ENCODE results near the gene HNRNPUL1. TPM values are rescaled to one million over a fixed set of nuclear protein-coding genes. Genes with fewer than 3 reads are reported as not detected.

Gene HNRNPUL1
- total and polyA plus RNA-seq, 2 donors (not counting 3 experiments of a cell fraction or from before 2014, with no cell fraction given), result 83.2 to 261 TPM

DNA sequence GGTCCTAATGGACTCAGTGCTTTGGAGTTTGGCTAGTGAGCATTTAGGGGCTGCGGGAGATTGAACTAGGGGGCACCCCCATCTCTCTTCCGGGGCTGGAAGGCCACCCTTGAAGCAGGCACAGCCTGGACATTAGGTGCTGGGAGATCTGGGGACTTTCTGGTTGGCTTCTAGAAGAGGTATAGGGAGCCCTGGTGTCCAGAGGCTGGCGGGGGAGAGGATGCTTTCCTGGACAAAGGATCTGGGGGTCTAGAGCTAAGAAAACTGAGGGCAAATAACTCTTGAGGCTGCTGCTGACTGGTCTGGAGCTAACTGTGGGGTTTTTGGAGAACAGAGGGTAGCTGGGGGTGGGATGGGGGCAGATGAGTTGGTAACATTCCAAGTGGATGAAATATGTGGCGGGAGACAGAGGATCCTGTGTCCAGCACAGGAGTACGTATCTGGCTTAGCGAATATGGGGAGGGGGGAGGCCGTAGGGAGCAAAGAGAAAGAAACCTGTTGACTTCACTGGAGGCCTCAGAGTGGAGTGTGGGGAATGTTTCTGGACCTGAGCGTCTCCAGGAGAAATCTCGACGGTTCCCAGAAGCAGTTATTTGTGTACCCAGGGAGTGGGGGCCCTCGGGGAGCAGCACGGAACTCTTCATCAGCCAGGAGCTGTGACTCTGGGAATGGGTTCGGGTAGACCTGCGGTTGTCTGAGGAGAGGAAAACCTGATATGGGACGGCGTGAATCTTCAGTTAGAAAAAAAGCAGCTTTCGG lies 1.4 kb downstream of the HNRNPUL1 start:
- CTCF ChIA-PET, result interaction anchor here (0.6 to 2.1 kb wide), 3 partner anchors 43 to 733 kb away, joined by 3 to 11 read pairs (median 8); no protein-coding TSS in a partner anchor

DNA sequence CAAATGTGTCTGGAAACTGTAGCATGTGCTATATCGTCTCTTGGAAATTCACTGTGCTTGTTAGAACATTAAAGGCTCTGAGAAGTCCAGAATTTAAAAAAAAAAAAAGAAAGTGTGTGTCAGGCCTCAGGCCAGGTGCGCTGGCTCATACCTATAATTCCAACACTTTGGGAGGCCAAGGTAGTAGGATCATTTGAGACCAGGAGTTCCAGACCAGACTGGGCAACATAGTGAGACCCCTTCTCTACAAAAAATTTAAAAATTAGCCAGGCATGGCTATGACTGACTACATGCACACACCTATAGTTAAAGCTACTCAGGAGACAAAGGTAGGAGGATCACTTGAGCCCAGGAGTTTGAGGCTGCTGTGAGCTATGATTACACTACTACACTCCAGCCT lies 4.9 kb downstream of the HNRNPUL1 start:
- dilution Hi-C loops (cut with MboI; ENCODE audit: extremely low pct_ligation_motif_present, low sequenced_read_pairs) (no loop called here), intact Hi-C loops (cut with micrococcal nuclease) (no loop called here)
- FAIRE-seq (no peak), DNase-seq (ENCODE audit: low read depth, low spot score) (no peak)
- no peak overlapping the region for H3K4me2 ChIP-seq (ENCODE audit: insufficient read depth, low read length)
- BruUV-seq (replicated peaks), result no TSS peak
- H3K9me1 ChIP-seq (replicated peaks; ENCODE audit: control insufficient read depth, extremely low read depth, insufficient read depth, low read length), result no peaks in the 10 kb centered on the region
- ChIA-PET CTCF (no interaction called here), POLR2A (no interaction called here)
- no peaks in the 10 kb centered on the region for H4K20me1 ChIP-seq (replicated peaks; ENCODE audit: control insufficient read depth, extremely low read depth, insufficient read depth, low read length)
- no peaks in the 10 kb centered on the region for H3K9me3 ChIP-seq (replicated peaks; ENCODE audit: control insufficient read depth, insufficient read depth, low read length)
- peaks cover 52% of the 10 kb centered on the region for H3K79me2 ChIP-seq (ENCODE audit: control insufficient read depth, insufficient read depth, low read length)
- H3K27ac ChIP-seq (ENCODE audit: insufficient read depth, low read depth, low read length), result no peak overlapping the region
- H3K27me3 ChIP-seq (ENCODE audit: control insufficient read depth in 2 of 2, insufficient read depth in 2 of 2, low read length in 2 of 2), result no peaks in the 10 kb centered on the region
- TF ChIP-seq, protein P1, sequence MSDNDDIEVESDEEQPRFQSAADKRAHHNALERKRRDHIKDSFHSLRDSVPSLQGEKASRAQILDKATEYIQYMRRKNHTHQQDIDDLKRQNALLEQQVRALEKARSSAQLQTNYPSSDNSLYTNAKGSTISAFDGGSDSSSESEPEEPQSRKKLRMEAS (IDR thresholded peaks at IDR 0.05; ENCODE audit: insufficient read depth, insufficient read length), result no peak
- TF ChIP-seq JUN (IDR thresholded peaks at IDR 0.05; ENCODE audit: borderline replicate concordance, insufficient read depth, insufficient read length, low read depth), result no peak
- TF ChIP-seq POLR2AphosphoS5 (IDR thresholded peaks at IDR 0.05; ENCODE audit: insufficient read depth, low read depth, low read length), result no peak
- no peak for TF ChIP-seq CTCF (IDR thresholded peaks at IDR 0.05; ENCODE audit: extremely low read depth in 1 of 2, insufficient read depth in 1 of 2, low read depth in 1 of 2, low read length in 2 of 2)
- TF ChIP-seq POLR2A (IDR thresholded peaks at IDR 0.05; ENCODE audit: low read depth, low read length), result no peak
- no peak for TF ChIP-seq GATA2 (IDR thresholded peaks at IDR 0.05; ENCODE audit: insufficient read depth, insufficient read length, low read depth, low read length)
- no peak for TF ChIP-seq MYC (IDR thresholded peaks at IDR 0.05; ENCODE audit: low read depth, low read length)
- no peak for TF ChIP-seq EZH2 (IDR thresholded peaks at IDR 0.05; ENCODE audit: borderline replicate concordance, low read depth, low read length, severe bottlenecking)
- no peak for TF ChIP-seq FOS (IDR thresholded peaks at IDR 0.05; ENCODE audit: borderline replicate concordance, insufficient read depth, low read length)
- no peak overlapping the region for H2AFZ ChIP-seq (ENCODE audit: low read depth, low read length)
- peaks cover 41% of the 10 kb centered on the region for H3K4me1 ChIP-seq (ENCODE audit: control insufficient read depth, extremely low read depth, insufficient read depth, low read length)
- no peak overlapping the region for H3K9ac ChIP-seq (replicated peaks; ENCODE audit: extremely low read depth, insufficient read depth, low read length)
- H3K36me3 ChIP-seq (ENCODE audit: control insufficient read depth in 2 of 2, extremely low read depth in 1 of 2, insufficient read depth in 2 of 2, low read length in 2 of 2), result peaks cover 33 to 36% of the 10 kb centered on the region in 2 experiments
- H3K4me3 ChIP-seq (replicated peaks in 1 of 3; ENCODE audit: insufficient read depth in 1 of 3, low read depth in 1 of 3, low read length in 3 of 3), result no peak overlapping the region

More for the DNA sequence above, 1.4 kb downstream of the HNRNPUL1 start:
- peak; percentile 28 for FAIRE-seq
- intact Hi-C loops (cut with micrococcal nuclease) (loop anchor here (2.0 kb wide), 1 partner anchor 89 kb away; no protein-coding TSS in a partner anchor), dilution Hi-C loops (cut with MboI; ENCODE audit: extremely low pct_ligation_motif_present, low sequenced_read_pairs) (no loop called here)
- Histone ChIP-seq H3K9me1 (replicated peaks; ENCODE audit: control insufficient read depth, extremely low read depth, insufficient read depth, low read length) (no peaks in the 10 kb centered on the region), H3K27me3 (ENCODE audit: control insufficient read depth in 2 of 2, insufficient read depth in 2 of 2, low read length in 2 of 2) (no peaks in the 10 kb centered on the region), H3K4me2 (ENCODE audit: insufficient read depth, low read length) (peak overlapping the region; percentile 65), H3K79me2 (ENCODE audit: control insufficient read depth, insufficient read depth, low read length) (peaks cover 49% of the 10 kb centered on the region), H3K4me3 (replicated peaks in 1 of 3; ENCODE audit: insufficient read depth in 1 of 3, low read depth in 1 of 3, low read length in 3 of 3) (peak overlapping the region; percentile 85 to 91 (median 89)), H3K9ac (replicated peaks; ENCODE audit: extremely low read depth, insufficient read depth, low read length) (peak overlapping the region; percentile 92), H3K9me3 (replicated peaks; ENCODE audit: control insufficient read depth, insufficient read depth, low read length) (no peaks in the 10 kb centered on the region), H4K20me1 (replicated peaks; ENCODE audit: control insufficient read depth, extremely low read depth, insufficient read depth, low read length) (no peaks in the 10 kb centered on the region), H3K27ac (ENCODE audit: insufficient read depth, low read depth, low read length) (peak overlapping the region; percentile 84), H2AFZ (ENCODE audit: low read depth, low read length) (no peak overlapping the region), H3K36me3 (ENCODE audit: control insufficient read depth in 2 of 2, extremely low read depth in 1 of 2, insufficient read depth in 2 of 2, low read length in 2 of 2) (peaks cover 5% of the 10 kb centered on the region in 2 experiments), H3K4me1 (ENCODE audit: control insufficient read depth, extremely low read depth, insufficient read depth, low read length) (peaks cover 18% of the 10 kb centered on the region)
- peak; percentile 34 for DNase-seq (ENCODE audit: low read depth, low spot score)
- peak; percentile 8 for TF ChIP-seq POLR2AphosphoS5 (IDR thresholded peaks at IDR 0.05; ENCODE audit: insufficient read depth, low read depth, low read length)
- no peak for TF ChIP-seq FOS (IDR thresholded peaks at IDR 0.05; ENCODE audit: borderline replicate concordance, insufficient read depth, low read length)
- BruUV-seq (replicated peaks), result no TSS peak
- POLR2A ChIA-PET, result interaction anchor here (1.1 kb wide), 1 partner anchor 61 kb away, joined by 4 read pairs; no protein-coding TSS in a partner anchor

All from endothelial cell of umbilical vein (primary cell).